OCI-LY7 (cell line): ENCODE data around the gene RNF224. TPM values are rescaled to one million over a fixed set of nuclear protein-coding genes. Genes with fewer than 3 reads are reported as not detected.

Experiments
- BruUV-seq: library from RNA; stranded (reverse); fragments of 400-500 nt; replicated peaks from 2 replicates; lab custom pipeline; 2021; lab: Mats Ljungman, UMichigan
- CTCF ChIA-PET: fragments of 300-600 bp; sonication (Branson Sonifier 250); formaldehyde crosslinking; loops from one replicate; lab custom pipeline; 2022; ENCODE audit warnings: antibody characterized with exemption; ENCODE audit not compliant: unreplicated experiment; lab: Charles Lee
- POLR2A ChIA-PET: fragments of 300-600 bp; sonication (Branson Sonifier 250); formaldehyde crosslinking; loops from one replicate; lab custom pipeline; 2022; ENCODE audit warnings: antibody characterized with exemption; lab: Charles Lee
- DNase-seq: peaks from one replicate; pipeline ENCODE4 v3.0.0-alpha.2; 2015; ENCODE audit warnings: low spot score
- H2AFZ ChIP-seq: fragments of 200-600 bp; sonication (generic), shearing (Covaris generic); 2 replicates; pipeline ENCODE4 v1.6.1; 2014; ENCODE audit warnings: mild to moderate bottlenecking, antibody characterized with exemption, low read length, moderate library complexity
- H3K27ac ChIP-seq: fragments of 200-600 bp; sonication (generic); 2 replicates; pipeline ENCODE4 v1.5.1; 2014; ENCODE audit warnings: mixed run types, low read depth, mild to moderate bottlenecking, moderate library complexity, low read length, inconsistent platforms; ENCODE audit not compliant: poor library complexity, severe bottlenecking
- H3K36me3 ChIP-seq: fragments of 200-600 bp; sonication (generic); 2 replicates; pipeline ENCODE4 v1.6.1; 2014; ENCODE audit warnings: mild to moderate bottlenecking, antibody characterized with exemption, low read length, moderate library complexity, mixed read lengths; ENCODE audit not compliant: insufficient read depth
- H3K4me1 ChIP-seq: fragments of 200-600 bp; sonication (generic); 2 replicates; pipeline ENCODE4 v1.5.1; 2014; ENCODE audit warnings: mild to moderate bottlenecking, low read length; ENCODE audit not compliant: insufficient read depth, poor library complexity, severe bottlenecking
- H3K4me2 ChIP-seq: fragments of 200-600 bp; sonication (generic); 2 replicates; pipeline ENCODE4 v1.6.1; 2014; ENCODE audit warnings: mild to moderate bottlenecking, low read length
- H3K4me3 ChIP-seq: fragments of 200-600 bp; sonication (generic); 2 replicates; pipeline ENCODE4 v1.5.1; 2014; ENCODE audit warnings: mild to moderate bottlenecking, low read depth, low read length; ENCODE audit not compliant: poor library complexity, severe bottlenecking
- H3K79me2 ChIP-seq: fragments of 200-600 bp; sonication (generic); 2 replicates; pipeline ENCODE4 v1.6.1; 2016; ENCODE audit warnings: low read depth, mild to moderate bottlenecking, low read length, moderate library complexity, mixed read lengths; ENCODE audit not compliant: insufficient read depth
- H3K9me2 ChIP-seq: fragments of 200-600 bp; sonication (generic); 2 replicates; pipeline ENCODE4 v1.6.1; 2016; ENCODE audit warnings: mild to moderate bottlenecking, low read length, mixed read lengths; ENCODE audit not compliant: insufficient read depth
- H3K9me3 ChIP-seq: fragments of 200-600 bp; sonication (generic); 2 replicates; pipeline ENCODE4 v1.6.1; 2014; ENCODE audit warnings: mild to moderate bottlenecking, mixed run types, low read length, mixed read lengths
- H4K20me1 ChIP-seq: fragments of 200-600 bp; sonication (generic); 2 replicates; pipeline ENCODE4 v1.6.1; 2014; ENCODE audit warnings: mild to moderate bottlenecking, antibody characterized with exemption, low read length, moderate library complexity, mixed read lengths; ENCODE audit not compliant: insufficient read depth
- EZH2phosphoT487 ChIP-seq: fragments of 200-600 bp; sonication (generic); IDR thresholded peaks from 2 replicates; pipeline ENCODE4 v1.6.1; 2018; ENCODE audit warnings: low read depth, borderline replicate concordance, mild to moderate bottlenecking, mixed run types, antibody characterized with exemption, low read length, moderate library complexity, mixed read lengths
- intact Hi-C: fragments of 100-400 bp; cut with micrococcal nuclease; formaldehyde crosslinking; loops from one replicate; pipeline ENCODE4 v1.10.0; 2022; ENCODE audit not compliant: unreplicated experiment
- total RNA-seq, 2 experiments: library from RNA; depleted of rRNA in 1 of 2; stranded (reverse); fragments of >200 nt in 1 of 2; shearing (Covaris generic) in 1 of 2; gene quantifications; 2 replicates each; pipeline ENCODE4 v1.2.3, GENCODE V29; 2014 to 2022
- TF ChIP-seq, protein P1 (sequence below): fragments of 200-600 bp; sonication (generic); conservative IDR thresholded peaks from 2 replicates; pipeline ENCODE4 v1.5.1; 2014; ENCODE audit warnings: mild to moderate bottlenecking, antibody characterized with exemption, low read length, moderate library complexity, mixed read lengths

Gene RNF224
- total RNA-seq, 2 experiments from 2014 or later = 0.13 to 0.30 TPM

DNA sequence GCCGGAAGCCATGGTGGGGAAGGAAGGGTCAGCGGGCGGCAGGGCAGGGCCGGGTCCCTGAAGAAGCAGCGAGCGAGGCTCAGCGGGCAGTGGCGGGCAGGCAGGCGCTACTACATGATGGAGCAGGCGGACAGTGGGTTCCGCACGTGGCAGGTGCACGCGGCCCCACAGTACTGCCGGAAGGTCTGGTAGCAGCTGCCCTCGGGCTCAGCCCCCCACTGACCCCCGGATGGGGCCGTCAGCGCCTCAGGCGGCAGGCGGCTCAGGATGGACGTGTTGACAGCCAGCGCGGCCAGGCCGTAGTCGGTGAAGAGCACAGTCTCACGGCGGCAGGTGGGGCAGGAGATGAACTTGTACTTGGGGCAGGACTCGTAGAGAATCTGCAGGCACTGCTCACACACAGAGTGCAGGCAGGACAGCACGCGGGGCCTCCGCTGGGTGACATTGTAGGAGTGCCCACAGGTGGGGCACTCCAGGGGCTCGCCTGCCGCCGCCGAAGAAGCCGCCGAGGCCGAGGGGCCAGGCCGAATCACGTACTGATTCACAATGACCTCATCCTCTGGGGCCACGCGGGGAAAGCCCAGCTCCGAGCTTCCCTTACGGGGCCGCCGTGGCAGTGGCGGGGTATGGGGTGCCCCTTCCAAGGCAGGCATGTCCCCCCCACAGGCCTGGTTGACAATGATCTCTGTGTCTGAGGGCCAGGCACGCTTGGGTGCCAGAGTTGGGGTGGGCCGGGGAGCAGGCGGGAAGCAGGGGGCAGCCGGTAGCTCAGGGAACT, 6.8 kb upstream of the RNF224 start:
- no peak for DNase-seq
- ChIA-PET POLR2A (no interaction called here), CTCF (interaction anchor here (0.5 kb wide), 1 partner anchor 54 kb away, joined by 3 read pairs; no protein-coding TSS in a partner anchor)
- no TSS peak for BruUV-seq
- H3K9me2 ChIP-seq = no peaks in the 10 kb centered on the region
- no peak overlapping the region for H3K4me3 ChIP-seq
- intact Hi-C loops = no loop called here
- no peak overlapping the region for H3K27ac ChIP-seq
- no peaks in the 10 kb centered on the region for H4K20me1 ChIP-seq
- peaks cover 32% of the 10 kb centered on the region; the same call in 1 of the 2 replicates for H3K36me3 ChIP-seq
- peaks cover 23% of the 10 kb centered on the region for H3K4me1 ChIP-seq
- no peak overlapping the region for H2AFZ ChIP-seq
- H3K9me3 ChIP-seq = no peaks in the 10 kb centered on the region
- H3K79me2 ChIP-seq = no peaks in the 10 kb centered on the region
- no peak overlapping the region for H3K4me2 ChIP-seq
- TF ChIP-seq, protein P1, sequence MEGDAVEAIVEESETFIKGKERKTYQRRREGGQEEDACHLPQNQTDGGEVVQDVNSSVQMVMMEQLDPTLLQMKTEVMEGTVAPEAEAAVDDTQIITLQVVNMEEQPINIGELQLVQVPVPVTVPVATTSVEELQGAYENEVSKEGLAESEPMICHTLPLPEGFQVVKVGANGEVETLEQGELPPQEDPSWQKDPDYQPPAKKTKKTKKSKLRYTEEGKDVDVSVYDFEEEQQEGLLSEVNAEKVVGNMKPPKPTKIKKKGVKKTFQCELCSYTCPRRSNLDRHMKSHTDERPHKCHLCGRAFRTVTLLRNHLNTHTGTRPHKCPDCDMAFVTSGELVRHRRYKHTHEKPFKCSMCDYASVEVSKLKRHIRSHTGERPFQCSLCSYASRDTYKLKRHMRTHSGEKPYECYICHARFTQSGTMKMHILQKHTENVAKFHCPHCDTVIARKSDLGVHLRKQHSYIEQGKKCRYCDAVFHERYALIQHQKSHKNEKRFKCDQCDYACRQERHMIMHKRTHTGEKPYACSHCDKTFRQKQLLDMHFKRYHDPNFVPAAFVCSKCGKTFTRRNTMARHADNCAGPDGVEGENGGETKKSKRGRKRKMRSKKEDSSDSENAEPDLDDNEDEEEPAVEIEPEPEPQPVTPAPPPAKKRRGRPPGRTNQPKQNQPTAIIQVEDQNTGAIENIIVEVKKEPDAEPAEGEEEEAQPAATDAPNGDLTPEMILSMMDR = no peak
- TF ChIP-seq EZH2phosphoT487 = no peak

DNA sequence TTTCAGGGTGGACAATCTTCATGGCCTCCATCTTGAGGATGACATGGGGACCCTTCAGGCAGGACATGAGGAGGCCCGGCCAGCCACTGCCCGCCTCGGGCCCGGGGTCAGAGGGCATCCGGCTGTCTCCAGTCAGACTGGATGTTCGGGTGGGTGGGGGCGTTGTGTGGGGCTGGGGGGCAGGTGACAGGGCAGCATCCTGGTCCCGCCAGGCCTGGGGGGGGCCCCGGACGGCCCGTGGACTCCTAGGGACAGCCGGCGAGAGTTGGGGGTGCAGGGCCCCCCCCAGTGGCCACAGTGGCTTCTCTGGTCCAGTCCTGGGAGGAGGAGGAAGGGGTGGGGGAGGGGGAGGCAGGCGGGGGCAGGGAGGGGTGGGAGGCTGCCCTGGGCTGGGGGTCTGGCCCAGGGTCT, 6.2 kb upstream of the RNF224 start:
- ChIA-PET CTCF (interaction anchor here (0.5 kb wide), 1 partner anchor 53 kb away, joined by 3 read pairs; no protein-coding TSS in a partner anchor), POLR2A (no interaction called here)
- Histone ChIP-seq H3K9me3 (no peaks in the 10 kb centered on the region), H3K4me2 (no peak overlapping the region), H3K36me3 (peaks cover 26% of the 10 kb centered on the region; the same call in 1 of the 2 replicates), H4K20me1 (no peaks in the 10 kb centered on the region), H3K9me2 (no peaks in the 10 kb centered on the region), H3K4me3 (no peak overlapping the region), H3K79me2 (no peaks in the 10 kb centered on the region), H2AFZ (no peak overlapping the region), H3K4me1 (peaks cover 23% of the 10 kb centered on the region), H3K27ac (no peak overlapping the region)
- no peak for DNase-seq
- intact Hi-C loops = no loop called here
- TF ChIP-seq EZH2phosphoT487 = no peak
- TF ChIP-seq, protein P1 = no peak
- BruUV-seq = no TSS peak
